CD4-positive, alpha-beta T cell treated with Interleukin-21 for 1 hour (primary cell): ENCODE data around the gene ASMTL.
"Not testable (repeated sequence)": the region's sequence is repeated elsewhere in the genome, so short reads cannot be mapped to it uniquely, and the experiment has no call there.

Experiments used
- DNase-seq: peaks from one replicate; pipeline ENCODE4 v3.0.0-alpha.2; 2020

Gene ASMTL

GRCh38 chrX:1427756-1428155 is 25.0 kb downstream of the ASMTL start:
- DNase-seq, result no peak

GRCh38 chrX:1426321-1426720 is 26.4 kb downstream of the ASMTL start:
- not testable (repeated sequence) for DNase-seq

- no peak for DNase-seq
Measured at GRCh38 chrX:1425381-1425780, 27.3 kb downstream of the ASMTL start.

GRCh38 chrX:1424147-1424851 is 28.4 kb downstream of the ASMTL start:
- no peak for DNase-seq

GRCh38 chrX:1423215-1423614 is 29.5 kb downstream of the ASMTL start:
- no peak for DNase-seq

GRCh38 chrX:1422135-1422465 is 30.6 kb downstream of the ASMTL start:
- no peak for DNase-seq

GRCh38 chrX:1421433-1422134 is 31.1 kb downstream of the ASMTL start:
- DNase-seq, result no peak

GRCh38 chrX:1420371-1420770 is 32.3 kb downstream of the ASMTL start:
- DNase-seq, result no peak

- no peak for DNase-seq
Measured at GRCh38 chrX:1419545-1420355, 33.0 kb downstream of the ASMTL start.

GRCh38 chrX:1418901-1419544 is 33.7 kb downstream of the ASMTL start:
- no peak for DNase-seq

- no peak for DNase-seq
Measured at GRCh38 chrX:1417921-1418771, 34.6 kb downstream of the ASMTL start.

- no peak for DNase-seq
Measured at GRCh38 chrX:1416965-1417760, 35.5 kb downstream of the ASMTL start.

GRCh38 chrX:1416327-1416784 is 36.4 kb downstream of the ASMTL start:
- DNase-seq, result no peak

GRCh38 chrX:1412551-1413161 is 40.1 kb downstream of the ASMTL start:
- no peak for DNase-seq

- no peak for DNase-seq
Measured at GRCh38 chrX:1411326-1411725, 41.4 kb downstream of the ASMTL start.

- DNase-seq, result no peak
Measured at GRCh38 chrX:1407035-1407434, 45.7 kb downstream of the ASMTL start.

GRCh38 chrX:1405769-1406168 is 46.9 kb downstream of the ASMTL start:
- DNase-seq, result not testable (repeated sequence)

- DNase-seq, result not testable (repeated sequence)
Measured at GRCh38 chrX:1403867-1404266, 48.8 kb downstream of the ASMTL start.

- DNase-seq, result no peak
Measured at GRCh38 chrX:1403228-1403627, 49.5 kb downstream of the ASMTL start.

- no peak for DNase-seq
Measured at GRCh38 chrX:1401611-1402430, 50.9 kb downstream of the ASMTL start.
